ENCODE data around the gene GNAZ. TPM values are rescaled to one million over a fixed set of nuclear protein-coding genes. Genes with fewer than 3 reads are reported as not detected.

Gene GNAZ
- polyA plus RNA-seq, 1 donor (not counting 4 experiments of a cell fraction or from before 2014, with no cell fraction given) = 0.03 TPM

GRCh38 chr22:23145878-23146470 is 75.7 kb downstream of the GNAZ start:
- H3K9ac ChIP-seq (ENCODE audit: control insufficient read depth, extremely low read depth, insufficient read depth, low read length) = peak overlapping the region; percentile 74
- H3K9me1 ChIP-seq (ENCODE audit: control insufficient read depth, extremely low read depth, insufficient read depth, low read length) = no peaks in the 10 kb centered on the region
- TF ChIP-seq EZH2 (IDR thresholded peaks at IDR 0.05; ENCODE audit: low read length) = no peak
- no peak for TF ChIP-seq CTCF (optimal IDR thresholded peaks at IDR 0.05 in 1 of 3, IDR thresholded peaks at IDR 0.05 in 1 of 3, conservative IDR thresholded peaks at IDR 0.05 in 1 of 3; ENCODE audit: extremely low read depth in 1 of 3, insufficient read depth in 2 of 3, low read length in 3 of 3)
- no peaks in the 10 kb centered on the region for H3K79me2 ChIP-seq (ENCODE audit: control insufficient read depth, insufficient read depth, low read length)
- peak overlapping the region; percentile 46 for H3K27ac ChIP-seq (ENCODE audit: control insufficient read depth, insufficient read depth, low read length)
- peak overlapping the region; percentile 85 for H3K4me2 ChIP-seq (ENCODE audit: control insufficient read depth, extremely low read depth, insufficient read depth, low read depth, low read length)
- dilution Hi-C loops (cut with MboI; ENCODE audit: extremely low pct_ligation_motif_present, low sequenced_read_pairs) = no loop called here
- FAIRE-seq (no peak), DNase-seq (ENCODE audit: low read depth, low spot score) (no peak)
- no peaks in the 10 kb centered on the region for H3K9me3 ChIP-seq (ENCODE audit: control insufficient read depth, low read depth, low read length)
- peak overlapping the region; percentile 87 for H2AFZ ChIP-seq (ENCODE audit: control insufficient read depth, low read length)
- H3K4me1 ChIP-seq (ENCODE audit: control insufficient read depth, extremely low read depth, insufficient read depth, low read length) = peaks cover 29% of the 10 kb centered on the region
- H4K20me1 ChIP-seq (ENCODE audit: control insufficient read depth, extremely low read depth, insufficient read depth, low read length) = peaks cover 3% of the 10 kb centered on the region
- no peaks in the 10 kb centered on the region for H3K27me3 ChIP-seq (ENCODE audit: control insufficient read depth, extremely low read depth, insufficient read depth, low read length)
- H3K4me3 ChIP-seq (ENCODE audit: control insufficient read depth in 2 of 3, extremely low read depth in 1 of 3, insufficient read depth in 2 of 3, low read depth in 1 of 3, low read length in 3 of 3) = peak overlapping the region; percentile 45 to 76 (median 74)
- H3K36me3 ChIP-seq (ENCODE audit: control insufficient read depth in 2 of 2, extremely low read depth in 1 of 2, insufficient read depth in 2 of 2, low read length in 2 of 2) = peaks cover 0 to 1% of the 10 kb centered on the region in 2 experiments

GRCh38 chr22:23146478-23147205 is 76.3 kb downstream of the GNAZ start:
- Histone ChIP-seq H3K4me3 (ENCODE audit: control insufficient read depth in 2 of 3, extremely low read depth in 1 of 3, insufficient read depth in 2 of 3, low read depth in 1 of 3, low read length in 3 of 3) (no peak overlapping the region), H3K4me1 (ENCODE audit: control insufficient read depth, extremely low read depth, insufficient read depth, low read length) (peaks cover 26% of the 10 kb centered on the region), H3K36me3 (ENCODE audit: control insufficient read depth in 2 of 2, extremely low read depth in 1 of 2, insufficient read depth in 2 of 2, low read length in 2 of 2) (peaks cover 0 to 1% of the 10 kb centered on the region in 2 experiments), H3K4me2 (ENCODE audit: control insufficient read depth, extremely low read depth, insufficient read depth, low read depth, low read length) (no peak overlapping the region), H3K27me3 (ENCODE audit: control insufficient read depth, extremely low read depth, insufficient read depth, low read length) (no peaks in the 10 kb centered on the region), H3K79me2 (ENCODE audit: control insufficient read depth, insufficient read depth, low read length) (no peaks in the 10 kb centered on the region), H3K9me3 (ENCODE audit: control insufficient read depth, low read depth, low read length) (no peaks in the 10 kb centered on the region), H2AFZ (ENCODE audit: control insufficient read depth, low read length) (no peak overlapping the region), H3K27ac (ENCODE audit: control insufficient read depth, insufficient read depth, low read length) (no peak overlapping the region), H3K9me1 (ENCODE audit: control insufficient read depth, extremely low read depth, insufficient read depth, low read length) (no peaks in the 10 kb centered on the region), H4K20me1 (ENCODE audit: control insufficient read depth, extremely low read depth, insufficient read depth, low read length) (peaks cover 3% of the 10 kb centered on the region), H3K9ac (ENCODE audit: control insufficient read depth, extremely low read depth, insufficient read depth, low read length) (no peak overlapping the region)
- TF ChIP-seq CTCF (optimal IDR thresholded peaks at IDR 0.05 in 1 of 3, IDR thresholded peaks at IDR 0.05 in 1 of 3, conservative IDR thresholded peaks at IDR 0.05 in 1 of 3; ENCODE audit: extremely low read depth in 1 of 3, insufficient read depth in 2 of 3, low read length in 3 of 3) (no peak), EZH2 (IDR thresholded peaks at IDR 0.05; ENCODE audit: low read length) (no peak)
- DNase-seq (ENCODE audit: low read depth, low spot score) (no peak), FAIRE-seq (no peak)
- dilution Hi-C loops (cut with MboI; ENCODE audit: extremely low pct_ligation_motif_present, low sequenced_read_pairs) = no loop called here

All from keratinocyte (primary cell).